Measurements from ENCODE around the gene DOCK2.
"Not testable (repeated sequence)": the region's sequence is repeated elsewhere in the genome, so short reads cannot be mapped to it uniquely, and the experiment has no call there.

DOCK2 gene

DNA sequence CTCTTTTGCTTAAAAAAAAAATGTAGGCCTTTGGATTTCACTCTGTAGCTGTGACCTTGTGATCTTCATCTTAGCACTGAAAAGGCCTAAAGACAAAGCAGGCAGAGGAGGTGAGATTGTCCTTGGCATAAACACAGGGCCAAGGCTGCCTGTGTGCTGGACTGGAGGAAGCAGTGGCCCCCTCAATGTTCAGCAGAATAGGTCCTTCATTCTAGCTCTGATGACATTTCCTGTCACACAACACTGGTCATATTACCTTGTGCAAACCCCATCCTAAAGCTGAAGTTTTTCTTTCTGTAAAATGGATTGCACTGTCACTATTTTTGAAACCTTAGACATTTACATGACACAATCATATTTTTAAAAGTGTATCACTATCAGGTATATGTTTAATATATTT, 195.8 kb downstream of the DOCK2 start:
- no peak for DNase-seq

GRCh38 chr5:169833681-169834292, 196.7 kb downstream of the DOCK2 start:
- DNase-seq: not testable (repeated sequence)

DNA sequence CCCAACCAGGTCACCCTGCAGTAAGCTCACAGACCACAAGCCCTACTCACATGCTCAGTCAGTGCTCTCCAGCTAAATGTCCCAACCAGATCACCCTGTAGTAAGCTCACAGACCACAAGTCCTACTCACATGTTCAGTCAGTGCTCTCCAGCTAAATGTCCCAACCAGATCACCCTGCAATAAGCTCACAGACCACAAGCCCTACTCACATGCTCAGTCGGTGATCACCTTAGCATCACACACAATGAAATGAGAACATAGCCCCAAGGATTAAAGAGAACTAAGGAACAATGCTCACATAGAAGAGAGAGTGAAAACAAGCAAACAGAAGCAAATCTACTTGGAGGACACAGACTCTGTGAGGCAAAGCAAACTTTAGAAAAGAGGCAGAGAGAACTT, 197.5 kb downstream of the DOCK2 start:
- not testable (repeated sequence) for DNase-seq

DNA sequence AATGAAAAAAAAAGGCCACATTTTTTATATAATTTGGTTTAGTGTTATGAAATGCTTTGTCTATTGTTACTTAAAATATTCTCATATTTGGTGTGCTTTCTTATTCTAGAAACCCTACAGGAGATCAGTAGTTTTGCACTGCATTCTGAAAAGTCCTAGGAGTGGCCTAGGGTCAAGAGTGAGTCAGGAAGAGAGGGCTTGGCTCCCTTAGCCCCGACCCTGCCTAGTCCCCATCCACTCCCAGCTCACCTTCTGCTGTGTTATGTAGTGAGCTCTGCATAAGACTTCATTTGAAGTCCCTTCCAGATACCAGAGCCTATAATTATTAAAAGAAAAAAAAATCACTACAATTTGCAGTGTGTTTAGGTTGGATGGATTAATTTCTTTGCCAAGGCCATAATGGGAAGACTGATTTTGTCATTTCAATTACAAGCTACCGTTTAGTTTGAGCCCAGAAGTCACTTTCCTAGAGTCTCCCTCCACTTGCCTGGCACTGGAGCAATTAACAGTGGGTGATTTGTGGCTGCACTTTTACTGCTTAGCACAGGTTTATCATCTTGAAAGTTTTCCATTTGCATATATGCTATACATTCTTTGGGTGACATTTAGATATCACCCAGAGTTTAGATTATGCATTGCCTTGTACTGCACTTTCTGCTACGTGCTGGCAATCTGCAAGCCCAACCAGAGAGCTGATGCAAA, 199.9 kb downstream of the DOCK2 start:
- no peak for DNase-seq

DNA sequence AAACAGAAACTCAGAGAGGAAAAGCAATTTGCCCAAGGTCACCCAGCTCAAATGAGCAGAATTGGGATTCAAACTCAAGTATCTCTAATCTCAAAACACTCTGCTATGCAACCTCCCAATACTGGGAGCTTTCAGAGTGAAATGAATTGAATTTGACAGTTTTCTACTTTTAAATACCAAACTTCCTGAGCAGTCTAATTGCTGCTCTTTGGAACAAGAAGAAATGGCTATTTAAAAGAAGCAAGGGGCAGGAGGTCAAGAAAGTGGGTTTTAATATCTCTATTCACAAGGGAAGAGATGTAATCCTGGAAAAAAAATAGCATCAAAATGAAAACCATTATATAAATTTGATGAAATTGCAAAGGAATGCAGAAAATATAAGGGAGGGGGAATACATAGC, 200.6 kb downstream of the DOCK2 start:
- DNase-seq: no peak

- no peak for DNase-seq
These were observed 201.6 kb downstream of the DOCK2 start for GRCh38 chr5:169838688-169839087.

- DNase-seq: no peak
These were observed 203.3 kb downstream of the DOCK2 start for GRCh38 chr5:169840405-169840804.

DNA sequence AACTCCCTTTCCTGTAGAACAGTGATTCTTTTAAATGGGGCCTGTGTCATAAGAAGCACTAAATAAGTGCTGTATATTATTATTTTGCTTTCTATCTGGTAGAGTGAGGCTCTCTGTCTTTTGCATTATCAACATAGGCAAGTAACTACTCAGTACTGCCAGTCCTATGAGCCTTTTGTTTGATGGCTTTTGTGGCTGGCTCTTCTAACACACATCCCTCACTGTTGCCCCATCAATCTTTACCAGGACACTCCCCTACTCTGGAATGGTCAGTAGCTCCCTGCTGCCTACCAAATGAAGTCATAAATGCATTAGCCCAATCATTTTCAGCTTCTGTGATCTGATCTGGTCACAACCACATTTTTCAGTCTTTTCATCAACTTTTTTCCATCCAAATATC, 205.6 kb downstream of the DOCK2 start:
- no peak for DNase-seq

DNA sequence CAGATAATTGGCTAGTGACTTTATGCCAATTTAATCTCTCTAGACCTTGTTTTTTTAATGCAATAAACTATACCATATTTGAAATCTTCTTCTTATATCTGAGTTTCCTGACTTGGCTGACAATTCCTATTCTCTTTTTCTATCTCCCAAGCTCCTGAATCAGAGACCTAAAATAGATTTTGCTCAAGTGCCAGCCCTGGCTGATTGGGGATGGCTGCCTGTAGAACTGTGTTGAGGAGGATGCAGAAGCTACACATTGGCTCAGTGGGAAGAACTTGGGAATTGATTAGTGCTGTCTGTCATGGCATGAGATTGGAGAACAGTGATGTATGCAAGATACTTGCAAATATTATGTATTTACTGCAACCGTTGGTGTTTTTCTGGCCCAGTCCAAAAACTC, 210.4 kb downstream of the DOCK2 start:
- DNase-seq: no peak

- DNase-seq: no peak
These were observed 211.2 kb downstream of the DOCK2 start for GRCh38 chr5:169848271-169848670.

- no peak for DNase-seq
These were observed 211.7 kb downstream of the DOCK2 start for GRCh38 chr5:169848792-169849191.

DNA sequence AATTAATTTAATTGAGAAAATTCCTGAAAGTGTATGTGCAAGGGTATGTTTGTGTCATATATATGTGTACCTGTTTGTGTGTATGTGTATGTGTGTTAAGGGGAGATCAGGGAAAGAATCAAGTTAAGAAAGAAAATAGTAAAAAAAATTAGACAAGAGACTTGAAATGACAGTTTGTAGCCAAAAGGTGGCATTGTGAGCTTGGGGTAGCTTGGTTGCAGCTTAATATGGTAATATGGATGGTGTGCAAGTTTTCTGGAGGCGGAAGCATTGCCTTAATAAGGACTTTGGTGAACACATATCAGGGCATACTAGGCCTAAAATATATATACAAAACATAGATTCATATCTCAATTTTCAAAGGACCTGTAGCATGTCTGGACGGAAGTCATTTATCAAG, 213.3 kb downstream of the DOCK2 start:
- DNase-seq: no peak

- no peak for DNase-seq
These were observed 214.3 kb downstream of the DOCK2 start for GRCh38 chr5:169851321-169851850.

DNA sequence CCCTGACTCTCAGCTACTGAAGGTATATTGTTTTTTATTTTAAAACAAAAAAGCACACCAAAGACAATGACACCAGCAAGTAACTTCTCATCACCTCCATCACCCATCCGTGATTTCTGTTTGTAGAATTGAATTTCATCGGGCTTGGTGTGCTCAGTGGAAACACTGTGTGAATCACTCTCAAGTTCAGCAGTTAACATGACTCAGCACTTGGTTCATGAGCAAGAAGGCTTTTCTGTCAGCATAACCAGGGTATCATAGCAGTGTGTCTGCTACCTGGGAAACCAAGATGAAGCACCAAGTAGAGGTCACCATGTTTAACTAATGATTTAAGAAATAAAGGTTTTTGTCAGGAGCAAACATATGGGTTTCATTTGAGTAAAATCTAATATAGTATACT, 219.5 kb downstream of the DOCK2 start:
- no peak for DNase-seq

- DNase-seq: no peak
These were observed 223.5 kb downstream of the DOCK2 start for GRCh38 chr5:169860585-169860984.

DNA sequence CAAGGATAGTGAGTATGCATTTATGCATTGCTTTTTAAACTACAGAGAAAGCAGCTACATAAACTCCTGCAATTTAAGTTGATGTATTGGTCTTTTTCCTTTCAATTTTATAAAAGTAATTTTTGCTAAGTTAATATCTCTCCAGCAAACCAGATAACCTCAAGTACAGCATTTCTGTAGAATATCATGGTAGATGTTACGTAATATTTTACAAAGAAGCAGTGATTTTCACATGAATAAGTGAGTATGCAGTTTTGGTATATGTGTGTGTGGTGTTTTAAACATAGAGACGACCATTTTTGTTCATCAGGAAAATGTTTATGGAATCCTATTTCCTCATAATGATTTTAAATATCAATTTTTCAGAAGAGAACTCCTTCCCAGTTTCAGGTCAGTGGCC, 224.4 kb downstream of the DOCK2 start:
- no peak for DNase-seq

DNA sequence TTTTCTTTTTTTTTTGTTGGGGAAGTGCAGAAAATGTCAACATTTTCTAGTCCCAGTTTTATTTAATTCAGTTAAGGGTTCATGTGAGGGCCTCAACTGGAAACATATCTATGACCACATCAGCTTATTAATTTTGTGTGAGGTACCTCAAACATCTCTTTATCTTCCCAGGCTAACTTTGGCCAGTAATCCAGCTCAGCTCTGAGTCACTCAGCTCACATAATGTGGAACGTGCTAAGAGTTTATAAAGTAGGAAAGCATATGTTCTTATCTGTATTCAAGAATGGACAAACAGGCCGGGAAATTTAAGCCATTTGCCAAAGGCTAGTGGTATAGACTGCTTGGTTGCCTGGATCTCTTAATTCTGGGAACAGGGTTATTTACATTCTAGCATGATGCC, 224.9 kb downstream of the DOCK2 start:
- no peak for DNase-seq

GRCh38 chr5:169862391-169862811, 225.3 kb downstream of the DOCK2 start:
- no peak for DNase-seq

GRCh38 chr5:169864483-169864882, 227.4 kb downstream of the DOCK2 start:
- DNase-seq: no peak

- no peak for DNase-seq
These were observed 230.3 kb downstream of the DOCK2 start for GRCh38 chr5:169867347-169867746.

DNA sequence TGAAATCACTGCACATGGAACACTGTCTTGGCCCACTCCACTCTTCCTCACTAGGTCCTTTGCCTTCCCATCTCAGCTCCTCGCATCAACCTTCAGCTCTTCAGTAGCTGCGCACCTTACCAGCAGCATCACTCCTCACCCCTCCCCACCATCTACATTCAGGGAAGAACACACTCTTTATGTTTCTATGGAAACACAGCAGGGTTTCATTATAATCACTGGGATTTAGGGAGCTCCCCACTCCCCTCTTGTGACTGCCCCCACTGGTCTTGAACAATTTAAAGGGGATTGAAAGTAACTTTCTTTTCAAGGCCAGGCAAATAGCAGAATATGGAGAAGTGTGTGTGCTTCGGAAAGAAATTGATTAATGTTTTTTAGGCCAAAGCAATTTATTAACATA, 232.0 kb downstream of the DOCK2 start:
- DNase-seq: no peak

GRCh38 chr5:169870211-169870610, 233.1 kb downstream of the DOCK2 start:
- no peak for DNase-seq

DNA sequence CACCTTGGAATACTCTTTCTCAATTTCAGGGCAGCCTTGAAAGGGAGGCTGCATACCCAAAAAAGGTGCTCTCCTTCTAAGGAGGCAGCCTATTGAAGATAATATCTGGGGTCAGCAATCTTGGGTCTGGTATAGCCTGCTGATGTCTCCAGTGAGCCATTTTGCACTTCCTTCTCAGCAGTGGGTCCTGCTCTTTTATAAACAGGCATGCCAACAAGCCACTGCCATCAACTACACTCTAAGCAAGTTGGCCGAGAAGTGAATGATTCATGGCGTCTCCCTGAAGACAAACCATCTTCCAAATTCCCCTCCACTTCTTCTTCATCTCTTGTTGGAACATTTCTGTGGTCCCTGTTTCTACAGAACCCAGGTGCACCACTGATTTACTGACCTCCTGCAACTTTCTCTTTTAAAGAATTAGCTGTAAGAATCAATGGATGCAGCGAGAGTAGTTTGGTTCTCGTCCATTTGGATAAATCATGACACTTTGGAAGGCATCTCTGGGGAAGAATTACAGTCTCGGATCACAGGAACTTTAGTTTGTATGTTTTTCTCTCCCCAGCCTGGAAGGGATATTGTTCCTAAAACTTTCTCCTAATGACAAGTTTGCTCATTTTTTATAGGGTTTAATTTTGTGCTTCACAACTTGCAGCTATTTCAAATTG, 234.9 kb downstream of the DOCK2 start:
- no peak for DNase-seq

DNA sequence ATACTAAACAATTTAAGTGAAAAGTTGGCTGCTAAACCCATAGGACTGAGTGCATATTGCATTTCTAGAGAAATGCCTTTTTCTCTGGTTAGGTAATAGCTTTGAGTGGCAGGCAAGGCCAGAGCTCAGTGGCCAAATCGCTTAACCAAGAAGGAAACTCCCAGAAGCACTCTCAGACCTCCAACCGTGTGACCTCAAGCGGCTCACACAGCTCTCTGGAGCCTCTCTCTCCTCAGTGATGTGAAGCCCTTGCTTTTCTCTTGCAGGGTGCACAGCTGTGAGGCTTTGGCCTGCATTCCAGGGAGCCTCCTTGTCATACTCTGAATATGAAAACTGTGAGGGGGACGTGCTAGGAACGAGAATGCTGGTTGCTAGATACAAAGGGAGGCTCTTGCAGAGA, 236.6 kb downstream of the DOCK2 start:
- no peak for DNase-seq
